HEK293 (cell line): ENCODE measurements around the gene FLNC.

Source experiments
- GLI2 ChIP-seq: fragments of 450-650 bp; formaldehyde crosslinking; IDR thresholded peaks from 2 replicates; pipeline ENCODE4; 2017; ENCODE audit warnings: missing biosample characterization, missing genetic modification characterization, low read depth, borderline replicate concordance
- GLIS2 ChIP-seq: fragments of 450-650 bp; formaldehyde crosslinking; IDR thresholded peaks from 2 replicates; pipeline ENCODE4 v1.5.1; 2016; ENCODE audit warnings: missing biosample characterization, missing genetic modification characterization
- IKZF3 ChIP-seq: fragments of 450-650 bp; IDR thresholded peaks from 2 replicates; pipeline ENCODE4 v1.5.0; 2018; ENCODE audit warnings: missing biosample characterization, mild to moderate bottlenecking, missing genetic modification characterization, moderate library complexity
- OSR2 ChIP-seq: fragments of 450-650 bp; formaldehyde crosslinking; IDR thresholded peaks from 2 replicates; pipeline ENCODE4 v1.5.1; 2016; ENCODE audit warnings: missing biosample characterization, missing genetic modification characterization
- OVOL3 ChIP-seq: fragments of 450-650 bp; formaldehyde crosslinking; IDR thresholded peaks from 2 replicates; pipeline ENCODE4 v1.5.1; 2016; ENCODE audit warnings: missing biosample characterization, missing genetic modification characterization
- RBAK ChIP-seq: fragments of 450-650 bp; formaldehyde crosslinking; IDR thresholded peaks from 2 replicates; pipeline ENCODE4 v1.5.1; 2016; ENCODE audit warnings: missing biosample characterization, missing genetic modification characterization
- SALL2 ChIP-seq: fragments of 450-650 bp; formaldehyde crosslinking; IDR thresholded peaks from 2 replicates; pipeline ENCODE4 v1.5.0; 2017; ENCODE audit warnings: missing biosample characterization, mild to moderate bottlenecking, missing genetic modification characterization, borderline replicate concordance
- SP2 ChIP-seq: fragments of 450-650 bp; formaldehyde crosslinking; IDR thresholded peaks from 2 replicates; pipeline ENCODE4 v1.5.1; 2016; ENCODE audit warnings: missing biosample characterization, missing genetic modification characterization
- TCF7L2 ChIP-seq: IDR thresholded peaks from 2 replicates; pipeline ENCODE4 v1.6.1; 2011; ENCODE audit warnings: low read depth, mild to moderate bottlenecking, inconsistent platforms, low read length, moderate library complexity, borderline replicate concordance
- TRIM28 ChIP-seq: IDR thresholded peaks from 2 replicates; pipeline ENCODE4 v1.6.1; 2011; ENCODE audit warnings: low read length, control low read depth, borderline replicate concordance
- ZBTB1 ChIP-seq: fragments of 450-650 bp; formaldehyde crosslinking; IDR thresholded peaks from 2 replicates; pipeline ENCODE4 v1.5.1; 2016; ENCODE audit warnings: missing biosample characterization, missing genetic modification characterization
- ZFP69B ChIP-seq: fragments of 450-650 bp; formaldehyde crosslinking; IDR thresholded peaks from 2 replicates; pipeline ENCODE4 v1.5.1; 2016; ENCODE audit warnings: missing biosample characterization, missing genetic modification characterization
- ZNF10 ChIP-seq: fragments of 450-650 bp; formaldehyde crosslinking; IDR thresholded peaks from 2 replicates; pipeline ENCODE4 v1.5.1; 2017; ENCODE audit warnings: missing biosample characterization, missing genetic modification characterization
- ZNF2 ChIP-seq: fragments of 450-650 bp; formaldehyde crosslinking; IDR thresholded peaks from 2 replicates; pipeline ENCODE4 v1.5.1; 2016; ENCODE audit warnings: missing biosample characterization, missing genetic modification characterization
- ZNF221 ChIP-seq: fragments of 450-650 bp; formaldehyde crosslinking; IDR thresholded peaks from 2 replicates; pipeline ENCODE4 v1.5.1; 2017; ENCODE audit warnings: missing biosample characterization, missing genetic modification characterization, borderline replicate concordance
- ZNF239 ChIP-seq: fragments of 450-650 bp; formaldehyde crosslinking; IDR thresholded peaks from 2 replicates; pipeline ENCODE4 v1.5.1; 2016; ENCODE audit warnings: missing biosample characterization, missing genetic modification characterization
- ZNF311 ChIP-seq: fragments of 450-650 bp; formaldehyde crosslinking; IDR thresholded peaks from 2 replicates; pipeline ENCODE4 v1.5.1; 2017; ENCODE audit warnings: missing biosample characterization, missing genetic modification characterization, borderline replicate concordance
- ZNF335 ChIP-seq: fragments of 450-650 bp; formaldehyde crosslinking; conservative IDR thresholded peaks from 2 replicates; pipeline ENCODE4 v1.5.1; 2016; ENCODE audit warnings: missing biosample characterization, missing genetic modification characterization
- ZNF423 ChIP-seq: fragments of 450-650 bp; formaldehyde crosslinking; IDR thresholded peaks from 2 replicates; pipeline ENCODE4 v1.5.1; 2016; ENCODE audit warnings: missing biosample characterization, missing genetic modification characterization
- ZNF48 ChIP-seq: fragments of 450-650 bp; formaldehyde crosslinking; IDR thresholded peaks from 2 replicates; pipeline ENCODE4 v1.5.1; 2016; ENCODE audit warnings: missing biosample characterization, missing genetic modification characterization
- ZNF501 ChIP-seq: fragments of 450-650 bp; formaldehyde crosslinking; IDR thresholded peaks from 2 replicates; pipeline ENCODE4 v1.5.1; 2016; ENCODE audit warnings: missing biosample characterization, missing genetic modification characterization
- ZNF530 ChIP-seq: fragments of 450-650 bp; formaldehyde crosslinking; IDR thresholded peaks from 2 replicates; pipeline ENCODE4 v1.5.1; 2016; ENCODE audit warnings: low read depth, missing biosample characterization, missing genetic modification characterization
- ZNF548 ChIP-seq: fragments of 450-650 bp; formaldehyde crosslinking; IDR thresholded peaks from 2 replicates; pipeline ENCODE4 v1.5.1; 2016; ENCODE audit warnings: missing biosample characterization, missing genetic modification characterization
- ZNF571 ChIP-seq: fragments of 450-650 bp; formaldehyde crosslinking; IDR thresholded peaks from 2 replicates; pipeline ENCODE4 v1.5.0; 2017; ENCODE audit warnings: missing biosample characterization, missing genetic modification characterization
- ZNF596 ChIP-seq: fragments of 450-650 bp; IDR thresholded peaks from 2 replicates; pipeline ENCODE4 v1.5.0; 2018; ENCODE audit warnings: missing biosample characterization, mild to moderate bottlenecking, missing genetic modification characterization, moderate library complexity
- ZNF600 ChIP-seq: fragments of 450-650 bp; formaldehyde crosslinking; IDR thresholded peaks from 2 replicates; pipeline ENCODE4 v1.5.1; 2016; ENCODE audit warnings: missing biosample characterization, missing genetic modification characterization
- ZNF843 ChIP-seq: fragments of 450-650 bp; formaldehyde crosslinking; IDR thresholded peaks from 2 replicates; pipeline ENCODE4 v1.5.1; 2016; ENCODE audit warnings: missing biosample characterization, missing genetic modification characterization
- ZSCAN16 ChIP-seq: fragments of 450-650 bp; formaldehyde crosslinking; IDR thresholded peaks from 2 replicates; pipeline ENCODE4 v1.5.1; 2016; ENCODE audit warnings: missing biosample characterization, missing genetic modification characterization
- TF ChIP-seq, protein P1 (sequence below): fragments of 450-650 bp; formaldehyde crosslinking; IDR thresholded peaks from 2 replicates; pipeline ENCODE4 v1.5.1; 2016; ENCODE audit warnings: missing biosample characterization, missing genetic modification characterization
- TF ChIP-seq, protein P2 (sequence below): fragments of 450-650 bp; formaldehyde crosslinking; IDR thresholded peaks from 2 replicates; pipeline ENCODE4 v1.5.1; 2016; ENCODE audit warnings: missing biosample characterization, missing genetic modification characterization
- TF ChIP-seq, protein P3 (sequence below): fragments of 450-650 bp; formaldehyde crosslinking; IDR thresholded peaks from 2 replicates; pipeline ENCODE4 v1.5.1; 2016; ENCODE audit warnings: missing biosample characterization, missing genetic modification characterization
- TF ChIP-seq, protein P4 (sequence below): fragments of 450-650 bp; formaldehyde crosslinking; IDR thresholded peaks from 2 replicates; pipeline ENCODE4 v1.5.1; 2016; ENCODE audit warnings: missing biosample characterization, missing genetic modification characterization
- TF ChIP-seq, protein P5 (sequence below): fragments of 450-650 bp; IDR thresholded peaks from 2 replicates; pipeline ENCODE4 v1.5.1; 2018; ENCODE audit warnings: missing biosample characterization, mild to moderate bottlenecking, missing genetic modification characterization
- TF ChIP-seq, protein P6 (sequence below): fragments of 450-650 bp; formaldehyde crosslinking; optimal IDR thresholded peaks from 2 replicates; pipeline ENCODE3; 2016; ENCODE audit warnings: missing biosample characterization, mild to moderate bottlenecking, missing genetic modification characterization

FLNC gene

DNA sequence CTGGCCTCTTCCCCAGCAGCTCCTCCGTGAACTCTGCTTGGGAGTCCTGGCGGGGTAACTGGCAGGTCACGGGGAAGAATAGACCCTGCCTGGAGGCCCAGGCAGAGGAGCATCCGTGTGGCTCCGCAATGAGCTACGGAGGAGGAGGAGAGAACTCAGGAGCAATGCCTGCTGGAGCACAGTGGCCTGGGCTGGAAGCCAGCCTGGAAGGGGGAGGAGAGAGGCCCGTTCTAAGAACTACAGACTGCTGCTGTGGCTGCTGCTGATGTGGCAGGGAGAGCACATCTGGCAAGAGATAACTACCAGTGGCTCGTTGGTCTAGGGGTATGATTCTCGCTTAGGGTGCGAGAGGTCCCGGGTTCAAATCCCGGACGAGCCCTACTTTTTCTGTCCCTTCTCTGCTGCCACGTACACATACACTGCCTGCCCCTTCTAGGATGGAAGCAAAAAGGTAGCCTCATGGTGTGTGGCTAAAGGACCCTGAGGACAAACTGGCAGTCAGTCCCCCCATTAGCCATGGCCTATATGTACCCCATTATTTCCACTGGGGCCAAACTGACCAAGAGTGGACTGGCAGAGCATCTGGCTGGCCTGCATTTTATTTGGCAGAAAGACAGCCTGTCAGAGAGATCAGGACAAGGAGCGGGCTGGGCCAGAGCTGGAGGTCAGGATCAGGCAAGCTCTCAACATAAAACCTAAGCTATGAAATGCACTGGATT is 46.9 kb upstream of the FLNC start (continued):
- TF ChIP-seq OVOL3 (no peak), ZNF548 (tag by site-specific recombination) (peak; percentile 60; the same call in 1 of the 2 replicates), ZNF311 (no peak), ZNF335 (tag by site-specific recombination) (peak; percentile 61), ZNF600 (tag by site-specific recombination) (peak; percentile 83), ZNF2 (tag by site-specific recombination) (0 out of 2 replicates have a peak, but pooled peaks have one; percentile 63), RBAK (tag by site-specific recombination) (no peak), ZBTB1 (tag by site-specific recombination) (no peak), ZNF501 (peak; percentile 53; the same call in 1 of the 2 replicates), OSR2 (tag by site-specific recombination) (peak; percentile 80), ZNF571 (no peak), ZNF423 (no peak), GLIS2 (tag by site-specific recombination) (no peak), TCF7L2 (no peak), ZNF596 (tag by site-specific recombination) (no peak), ZNF48 (tag by site-specific recombination) (no peak), ZNF239 (tag by site-specific recombination) (no peak), ZNF530 (tag by site-specific recombination) (no peak), ZFP69B (tag by site-specific recombination) (peak; percentile 55; the same call in 1 of the 2 replicates), TRIM28 (peak; percentile 64; the same call in 1 of the 2 replicates), SP2 (tag by site-specific recombination) (no peak), IKZF3 (tag by site-specific recombination) (peak; percentile 49; the same call in 1 of the 2 replicates), ZNF10 (tag by site-specific recombination) (no peak), ZSCAN16 (tag by site-specific recombination) (no peak), ZNF221 (peak; percentile 94; the same call in 1 of the 2 replicates), GLI2 (tag by site-specific recombination) (no peak), SALL2 (tag by site-specific recombination) (0 out of 2 replicates have a peak, but pooled peaks have one; percentile 77), ZNF843 (tag by site-specific recombination) (peak; percentile 62; the same call in 1 of the 2 replicates)
- TF ChIP-seq, protein P1, sequence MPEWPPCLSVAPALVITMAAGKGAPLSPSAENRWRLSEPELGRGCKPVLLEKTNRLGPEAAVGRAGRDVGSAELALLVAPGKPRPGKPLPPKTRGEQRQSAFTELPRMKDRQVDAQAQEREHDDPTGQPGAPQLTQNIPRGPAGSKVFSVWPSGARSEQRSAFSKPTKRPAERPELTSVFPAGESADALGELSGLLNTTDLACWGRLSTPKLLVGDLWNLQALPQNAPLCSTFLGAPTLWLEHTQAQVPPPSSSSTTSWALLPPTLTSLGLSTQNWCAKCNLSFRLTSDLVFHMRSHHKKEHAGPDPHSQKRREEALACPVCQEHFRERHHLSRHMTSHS (tag by site-specific recombination), result no peak
- TF ChIP-seq, protein P2, sequence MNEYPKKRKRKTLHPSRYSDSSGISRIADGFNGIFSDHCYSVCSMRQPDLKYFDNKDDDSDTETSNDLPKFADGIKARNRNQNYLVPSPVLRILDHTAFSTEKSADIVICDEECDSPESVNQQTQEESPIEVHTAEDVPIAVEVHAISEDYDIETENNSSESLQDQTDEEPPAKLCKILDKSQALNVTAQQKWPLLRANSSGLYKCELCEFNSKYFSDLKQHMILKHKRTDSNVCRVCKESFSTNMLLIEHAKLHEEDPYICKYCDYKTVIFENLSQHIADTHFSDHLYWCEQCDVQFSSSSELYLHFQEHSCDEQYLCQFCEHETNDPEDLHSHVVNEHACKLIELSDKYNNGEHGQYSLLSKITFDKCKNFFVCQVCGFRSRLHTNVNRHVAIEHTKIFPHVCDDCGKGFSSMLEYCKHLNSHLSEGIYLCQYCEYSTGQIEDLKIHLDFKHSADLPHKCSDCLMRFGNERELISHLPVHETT (tag by site-specific recombination), result no peak
- TF ChIP-seq, protein P3, sequence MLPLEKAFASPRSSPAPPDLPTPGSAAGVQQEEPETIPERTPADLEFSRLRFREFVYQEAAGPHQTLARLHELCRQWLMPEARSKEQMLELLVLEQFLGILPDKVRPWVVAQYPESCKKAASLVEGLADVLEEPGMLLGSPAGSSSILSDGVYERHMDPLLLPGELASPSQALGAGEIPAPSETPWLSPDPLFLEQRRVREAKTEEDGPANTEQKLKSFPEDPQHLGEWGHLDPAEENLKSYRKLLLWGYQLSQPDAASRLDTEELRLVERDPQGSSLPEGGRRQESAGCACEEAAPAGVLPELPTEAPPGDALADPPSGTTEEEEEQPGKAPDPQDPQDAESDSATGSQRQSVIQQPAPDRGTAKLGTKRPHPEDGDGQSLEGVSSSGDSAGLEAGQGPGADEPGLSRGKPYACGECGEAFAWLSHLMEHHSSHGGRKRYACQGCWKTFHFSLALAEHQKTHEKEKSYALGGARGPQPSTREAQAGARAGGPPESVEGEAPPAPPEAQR, result peak; percentile 72
- TF ChIP-seq, protein P4, sequence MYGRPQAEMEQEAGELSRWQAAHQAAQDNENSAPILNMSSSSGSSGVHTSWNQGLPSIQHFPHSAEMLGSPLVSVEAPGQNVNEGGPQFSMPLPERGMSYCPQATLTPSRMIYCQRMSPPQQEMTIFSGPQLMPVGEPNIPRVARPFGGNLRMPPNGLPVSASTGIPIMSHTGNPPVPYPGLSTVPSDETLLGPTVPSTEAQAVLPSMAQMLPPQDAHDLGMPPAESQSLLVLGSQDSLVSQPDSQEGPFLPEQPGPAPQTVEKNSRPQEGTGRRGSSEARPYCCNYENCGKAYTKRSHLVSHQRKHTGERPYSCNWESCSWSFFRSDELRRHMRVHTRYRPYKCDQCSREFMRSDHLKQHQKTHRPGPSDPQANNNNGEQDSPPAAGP (tag by site-specific recombination), result no peak
- TF ChIP-seq, protein P5, sequence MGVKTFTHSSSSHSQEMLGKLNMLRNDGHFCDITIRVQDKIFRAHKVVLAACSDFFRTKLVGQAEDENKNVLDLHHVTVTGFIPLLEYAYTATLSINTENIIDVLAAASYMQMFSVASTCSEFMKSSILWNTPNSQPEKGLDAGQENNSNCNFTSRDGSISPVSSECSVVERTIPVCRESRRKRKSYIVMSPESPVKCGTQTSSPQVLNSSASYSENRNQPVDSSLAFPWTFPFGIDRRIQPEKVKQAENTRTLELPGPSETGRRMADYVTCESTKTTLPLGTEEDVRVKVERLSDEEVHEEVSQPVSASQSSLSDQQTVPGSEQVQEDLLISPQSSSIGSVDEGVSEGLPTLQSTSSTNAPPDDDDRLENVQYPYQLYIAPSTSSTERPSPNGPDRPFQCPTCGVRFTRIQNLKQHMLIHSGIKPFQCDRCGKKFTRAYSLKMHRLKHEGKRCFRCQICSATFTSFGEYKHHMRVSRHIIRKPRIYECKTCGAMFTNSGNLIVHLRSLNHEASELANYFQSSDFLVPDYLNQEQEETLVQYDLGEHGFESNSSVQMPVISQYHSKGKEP, result no peak
- TF ChIP-seq, protein P6, sequence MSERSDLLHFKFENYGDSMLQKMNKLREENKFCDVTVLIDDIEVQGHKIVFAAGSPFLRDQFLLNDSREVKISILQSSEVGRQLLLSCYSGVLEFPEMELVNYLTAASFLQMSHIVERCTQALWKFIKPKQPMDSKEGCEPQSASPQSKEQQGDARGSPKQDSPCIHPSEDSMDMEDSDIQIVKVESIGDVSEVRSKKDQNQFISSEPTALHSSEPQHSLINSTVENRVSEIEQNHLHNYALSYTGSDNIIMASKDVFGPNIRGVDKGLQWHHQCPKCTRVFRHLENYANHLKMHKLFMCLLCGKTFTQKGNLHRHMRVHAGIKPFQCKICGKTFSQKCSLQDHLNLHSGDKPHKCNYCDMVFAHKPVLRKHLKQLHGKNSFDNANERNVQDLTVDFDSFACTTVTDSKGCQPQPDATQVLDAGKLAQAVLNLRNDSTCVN, result peak; percentile 24
